Spleen (tissue), 11 donors: ENCODE measurements around the gene TFPT. TPM values are rescaled to one million over a fixed set of nuclear protein-coding genes. Genes with fewer than 3 reads are reported as not detected.
A peak's percentile ranks its signal among the peaks of the same experiment; 100 is the strongest.

Experiments
- DNase-seq: peaks from one replicate; pipeline ENCODE4 v3.0.0-alpha.2; 2020
- H3K27ac ChIP-seq, 8 donors: fragments of 200-600 bp; sonication (generic) in 7 of 8; 1 replicate in 4 of 8; 2 replicates in 4 of 8; pipeline versions ENCODE4 v1.5.0 to v1.8.0; 2016 to 2021; ENCODE audit warnings: inconsistent platforms in 4 of 8, mild to moderate bottlenecking in 4 of 8, moderate library complexity in 1 of 8
- H3K27me3 ChIP-seq, 7 donors: fragments of 200-600 bp; sonication (generic) in 6 of 7; replicated peaks in 1 of 7; 1 replicate in 4 of 7; 2 replicates in 3 of 7; pipeline versions ENCODE4 v1.5.0 to v1.8.0; 2016 to 2021; ENCODE audit warnings: inconsistent platforms in 3 of 7, mild to moderate bottlenecking in 1 of 7
- H3K36me3 ChIP-seq, 6 donors: fragments of 200-600 bp; sonication (generic) in 5 of 6; 1 replicate in 4 of 6; 2 replicates in 2 of 6; pipeline versions ENCODE4 v1.5.0 to v1.8.0; 2016 to 2021; ENCODE audit warnings: inconsistent platforms in 2 of 6
- H3K4me1 ChIP-seq, 6 donors: fragments of 200-600 bp; sonication (generic) in 5 of 6; 1 replicate in 3 of 6; 2 replicates in 3 of 6; pipeline versions ENCODE4 v1.5.0 to v1.8.0; 2016 to 2021; ENCODE audit warnings: inconsistent platforms in 3 of 6
- H3K4me3 ChIP-seq, 8 donors: fragments of 200-600 bp; sonication (generic) in 7 of 8; 1 replicate in 4 of 8; 2 replicates in 4 of 8; pipeline versions ENCODE4 v1.5.0 to v1.8.0; 2016 to 2021; ENCODE audit warnings: inconsistent platforms in 4 of 8, mild to moderate bottlenecking in 4 of 8, moderate library complexity in 2 of 8
- H3K9me3 ChIP-seq, 8 donors: fragments of 200-600 bp; sonication (generic) in 7 of 8; 1 replicate in 4 of 8; 2 replicates in 4 of 8; pipeline versions ENCODE4 v1.5.0 to v1.8.0; 2016 to 2021; ENCODE audit warnings: inconsistent platforms in 4 of 8
- POLR2A ChIP-seq, 3 donors: fragments of 450-650 bp; IDR thresholded peaks; one replicate each; pipeline ENCODE4 v1.5.1; 2017; ENCODE audit warnings: antibody characterized with exemption in 3 of 3, mild to moderate bottlenecking in 1 of 3
- POLR2AphosphoS5 ChIP-seq, 3 donors: sonication (generic); formaldehyde crosslinking; IDR thresholded peaks; one replicate each; pipeline ENCODE4 v1.5.1; 2017; ENCODE audit warnings: antibody characterized with exemption in 3 of 3
- WGBS, 5 donors: extraction: QIAGEN DNeasy Blood & Tissue Kit in 3 of 5; methylation state at CpG; one replicate each; pipeline versions ENCODE4 v1.1.5 to v1.1.7; 2013 to 2018; 5-methylcytosine and 5-hydroxymethylcytosine counted together
- intact Hi-C: fragments of 100-400 bp; cut with DNase I; formaldehyde crosslinking; loops from one replicate; pipeline ENCODE4 v1.15.0; 2023; ENCODE audit warnings: low total_unique reads
- polyA plus RNA-seq, 3 donors: library from polyadenylated mRNA; stranded (reverse); fragments of 200-250 nt; gene quantifications; one replicate each; pipeline ENCODE4 v1.2.1, GENCODE V29; 2013
- total RNA-seq, 7 donors: library from RNA; depleted of rRNA in 3 of 7; stranded (reverse); fragments of >200 nt in 3 of 7; fragmentation: NEBNext Ultra II Directional in 4 of 7; extraction: Animal tissue kit (Norgen Biotek cat#: 25700) in 4 of 7; gene quantifications; one replicate each; pipeline versions ENCODE4 v1.1.0 to v1.2.1, GENCODE V29; 2016 to 2021
- TF ChIP-seq, protein P1 (sequence below), 11 experiments: fragments of 200-600 bp in 7 of 11; fragments of 450-650 bp in 4 of 11; sonication (generic) in 4 of 11; IDR thresholded peaks in 8 of 11; conservative IDR thresholded peaks in 3 of 11; 1 replicate in 7 of 11; 2 replicates in 4 of 11; pipeline versions ENCODE4 v1.4.0 to v1.8.0; 2016 to 2021; ENCODE audit warnings: antibody characterized with exemption in 11 of 11, inconsistent platforms in 4 of 11, mild to moderate bottlenecking in 1 of 11
- donor health status: healthy with polysubstance abuse.
- donor health status: DM: no; HTN: no; CAD: no; lungs with moderate emphysema.
- donor health status: DM: no; HTN: no; CAD: no.
- donor health status: Bipolar disorder and iron deficiency.
- donor health status: healthy.
- donor health status: DM: no; HTN: no; CAD: no.
- donor health status: DM: yes; HTN: yes; CAD: no.

Gene TFPT
- total and polyA plus RNA-seq, 10 donors = 16.5 to 36.5 (median 21.8) TPM

DNA sequence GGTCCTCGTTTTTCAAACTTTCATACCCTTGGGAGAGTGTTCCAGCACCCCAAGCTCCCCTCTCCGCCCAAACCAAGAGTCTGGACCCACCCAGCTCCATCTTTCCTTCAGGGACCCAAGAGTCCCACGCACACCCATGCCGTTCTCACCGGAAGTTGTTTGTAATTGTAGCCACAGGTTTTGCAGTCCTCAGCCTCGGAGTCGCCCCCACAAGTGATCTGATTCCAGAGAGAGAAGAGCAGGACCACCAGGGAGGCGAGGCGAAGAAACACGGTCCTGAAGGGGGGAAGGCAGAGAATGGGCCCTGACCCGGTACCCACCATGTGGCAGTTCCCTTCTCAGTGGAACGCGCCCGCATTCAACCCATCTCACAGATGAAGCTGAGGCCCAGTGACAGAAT lies 47.4 kb upstream of the TFPT start:
- DNase-seq = no peak
- 67 to 76% (median 75%) methylated on average over 14 of the region's 14 CpGs for WGBS, 5 donors
- Histone ChIP-seq H3K36me3 (peaks cover 0 to 6% (median 3%) of the 10 kb centered on the region in 6 donors), H3K9me3 (no peaks in the 10 kb centered on the region), H3K27me3 (peaks cover 0 to 27% (median 6%) of the 10 kb centered on the region in 7 donors), H3K4me3 (peak overlapping the region in 7 of 8 donors; percentile 32 to 75 (median 55)), H3K4me1 (peaks cover 24 to 66% (median 58%) of the 10 kb centered on the region in 6 donors), H3K27ac (peak overlapping the region in 6 of 8 donors; percentile 38 to 82 (median 77))
- TF ChIP-seq, protein P1, sequence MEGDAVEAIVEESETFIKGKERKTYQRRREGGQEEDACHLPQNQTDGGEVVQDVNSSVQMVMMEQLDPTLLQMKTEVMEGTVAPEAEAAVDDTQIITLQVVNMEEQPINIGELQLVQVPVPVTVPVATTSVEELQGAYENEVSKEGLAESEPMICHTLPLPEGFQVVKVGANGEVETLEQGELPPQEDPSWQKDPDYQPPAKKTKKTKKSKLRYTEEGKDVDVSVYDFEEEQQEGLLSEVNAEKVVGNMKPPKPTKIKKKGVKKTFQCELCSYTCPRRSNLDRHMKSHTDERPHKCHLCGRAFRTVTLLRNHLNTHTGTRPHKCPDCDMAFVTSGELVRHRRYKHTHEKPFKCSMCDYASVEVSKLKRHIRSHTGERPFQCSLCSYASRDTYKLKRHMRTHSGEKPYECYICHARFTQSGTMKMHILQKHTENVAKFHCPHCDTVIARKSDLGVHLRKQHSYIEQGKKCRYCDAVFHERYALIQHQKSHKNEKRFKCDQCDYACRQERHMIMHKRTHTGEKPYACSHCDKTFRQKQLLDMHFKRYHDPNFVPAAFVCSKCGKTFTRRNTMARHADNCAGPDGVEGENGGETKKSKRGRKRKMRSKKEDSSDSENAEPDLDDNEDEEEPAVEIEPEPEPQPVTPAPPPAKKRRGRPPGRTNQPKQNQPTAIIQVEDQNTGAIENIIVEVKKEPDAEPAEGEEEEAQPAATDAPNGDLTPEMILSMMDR (IDR thresholded peaks at IDR 0.05 in 8 of 11, conservative IDR thresholded peaks at IDR 0.05 in 3 of 11) = no peak
- intact Hi-C loops = no loop called here

DNA sequence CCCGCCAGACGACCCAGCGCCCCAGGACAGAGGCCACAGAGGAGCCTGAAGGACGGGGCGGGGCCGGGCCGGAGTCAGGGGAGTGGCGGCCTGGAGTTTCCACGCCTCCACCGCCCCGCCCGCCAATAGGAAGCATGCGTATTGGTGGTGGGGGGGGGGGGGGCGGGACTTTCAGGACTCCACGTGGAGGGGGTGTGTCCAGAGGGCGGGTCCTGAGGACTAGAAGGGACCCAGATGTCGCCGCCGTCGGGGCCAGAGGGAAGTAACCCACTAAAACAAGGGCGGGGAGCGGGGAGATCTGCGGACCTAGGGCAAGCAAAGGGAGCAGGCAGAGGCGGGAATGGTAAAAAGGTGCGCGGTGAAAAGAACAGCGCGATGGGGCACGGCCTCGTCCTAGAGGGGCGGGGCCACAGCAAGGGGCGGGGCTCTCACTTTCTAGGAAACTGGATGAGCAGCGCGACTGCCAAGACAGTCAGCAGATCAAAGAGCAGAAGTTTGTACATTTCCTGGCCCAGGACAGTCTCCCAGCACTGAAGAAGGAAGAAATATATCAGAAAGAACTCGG lies 46.9 kb upstream of the TFPT start:
- Histone ChIP-seq H3K36me3 (peaks cover 0 to 11% (median 9%) of the 10 kb centered on the region in 6 donors), H3K4me1 (peaks cover 24 to 72% (median 63%) of the 10 kb centered on the region in 6 donors), H3K9me3 (no peaks in the 10 kb centered on the region), H3K27me3 (peaks cover 0 to 26% (median 6%) of the 10 kb centered on the region in 7 donors), H3K4me3 (peak overlapping the region in 7 of 8 donors; percentile 32 to 75 (median 55)), H3K27ac (peak overlapping the region in 6 of 8 donors; percentile 38 to 82 (median 77))
- peak; percentile 94 for DNase-seq
- intact Hi-C loops = no loop called here
- TF ChIP-seq POLR2AphosphoS5 (IDR thresholded peaks at IDR 0.05) (peak; percentile 21 to 56 (median 48)), POLR2A (IDR thresholded peaks at IDR 0.05) (no peak)
- TF ChIP-seq, protein P1 (IDR thresholded peaks at IDR 0.05 in 8 of 11, conservative IDR thresholded peaks at IDR 0.05 in 3 of 11) = no peak
- WGBS, 5 donors = 1 to 4% (median 2%) methylated on average over 22 to 35 of the region's 35 CpGs

DNA sequence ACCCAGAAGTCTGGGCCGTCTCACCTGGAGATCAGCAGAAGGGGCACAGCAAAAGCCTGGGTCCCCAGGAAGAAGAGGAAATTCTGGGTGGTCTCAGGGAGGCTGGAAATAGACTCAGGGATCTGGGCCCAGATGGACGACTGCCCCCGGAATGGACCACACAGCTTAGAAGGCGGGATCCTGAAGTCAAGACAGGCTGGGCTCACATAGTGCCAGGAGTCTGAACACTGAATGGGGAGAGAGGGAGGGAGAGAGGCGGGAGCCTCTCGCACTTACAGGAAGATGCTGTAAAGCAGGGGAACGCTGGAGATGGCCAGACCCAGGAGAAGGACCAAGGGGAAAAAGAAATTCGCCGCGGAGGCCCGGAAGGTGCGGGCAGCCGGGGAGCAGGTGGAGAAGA lies 45.4 kb upstream of the TFPT start:
- TF ChIP-seq POLR2A (IDR thresholded peaks at IDR 0.05) (no peak), POLR2AphosphoS5 (IDR thresholded peaks at IDR 0.05) (no peak)
- Histone ChIP-seq H3K4me3 (peak overlapping the region in 3 of 8 donors; percentile 68 to 90 (median 71)), H3K27me3 (peaks cover 0 to 25% (median 6%) of the 10 kb centered on the region in 7 donors), H3K36me3 (peaks cover 0 to 26% (median 24%) of the 10 kb centered on the region in 6 donors), H3K4me1 (peaks cover 24 to 87% (median 67%) of the 10 kb centered on the region in 6 donors), H3K27ac (peak overlapping the region in 4 of 8 donors; percentile 95 to 99 (median 96)), H3K9me3 (no peaks in the 10 kb centered on the region)
- WGBS, 5 donors = 62 to 71% (median 65%) methylated on average over 13 of the region's 13 CpGs
- no peak for DNase-seq
- intact Hi-C loops = no loop called here

DNA sequence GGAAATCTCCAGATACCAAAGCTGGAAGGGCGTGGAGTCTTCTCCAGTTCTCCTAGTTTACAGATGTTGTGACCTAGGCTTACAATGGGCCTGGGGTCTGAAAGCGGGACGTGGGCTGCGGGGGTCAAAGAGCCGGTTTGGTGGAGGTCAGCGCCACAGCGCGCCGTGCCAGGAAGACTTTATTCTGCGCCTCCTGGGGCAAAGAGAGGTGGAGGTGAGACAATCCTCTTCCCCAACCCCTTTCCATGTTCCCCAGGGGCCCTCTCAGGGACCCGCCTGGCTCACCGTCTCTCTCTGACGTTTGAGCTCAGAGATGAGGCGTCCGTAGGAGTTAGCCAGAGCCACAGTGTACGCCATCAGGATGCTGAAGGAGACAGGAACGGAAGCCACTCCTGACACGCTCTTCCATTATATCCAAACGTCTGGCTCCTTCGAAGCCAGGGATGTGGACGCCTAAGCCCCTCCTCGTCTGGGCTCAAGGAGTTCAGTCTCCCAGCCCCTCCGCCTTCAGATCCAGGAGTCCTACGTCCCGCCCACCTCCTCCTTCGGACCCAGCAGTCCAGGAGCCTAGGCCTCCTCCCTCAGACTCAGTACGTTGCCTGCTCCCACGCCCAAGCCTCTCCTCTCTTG lies 44.8 kb upstream of the TFPT start:
- Histone ChIP-seq H3K4me3 (peak overlapping the region; percentile 8 to 90 (median 63)), H3K36me3 (peaks cover 0 to 32% (median 29%) of the 10 kb centered on the region in 6 donors), H3K27ac (peak overlapping the region; percentile 17 to 100 (median 96)), H3K9me3 (no peaks in the 10 kb centered on the region), H3K4me1 (peaks cover 24 to 92% (median 73%) of the 10 kb centered on the region in 6 donors), H3K27me3 (peaks cover 0 to 19% (median 6%) of the 10 kb centered on the region in 7 donors)
- 4 to 7% (median 5%) methylated on average over 28 of the region's 28 CpGs for WGBS, 5 donors
- DNase-seq = peak; percentile 81
- intact Hi-C loops = no loop called here
- TF ChIP-seq POLR2AphosphoS5 (IDR thresholded peaks at IDR 0.05) = no peak
- TF ChIP-seq, protein P1 (IDR thresholded peaks at IDR 0.05 in 8 of 11, conservative IDR thresholded peaks at IDR 0.05 in 3 of 11) = peak in 1 of 11 experiments; percentile 8
- TF ChIP-seq POLR2A (IDR thresholded peaks at IDR 0.05) = no peak
